GM12892 (cell line): Measurements from ENCODE around the gene LIG4.

Experiments
- POLR2A ChIP-seq: IDR thresholded peaks from 2 replicates; pipeline ENCODE4 v1.6.1; 2011; ENCODE audit warnings: low read depth, low read length, control low read depth
- POLR2AphosphoS5 ChIP-seq: IDR thresholded peaks from 2 replicates; pipeline ENCODE4 v1.6.1; 2011; ENCODE audit warnings: low read depth, low read length, control low read depth

DNA sequence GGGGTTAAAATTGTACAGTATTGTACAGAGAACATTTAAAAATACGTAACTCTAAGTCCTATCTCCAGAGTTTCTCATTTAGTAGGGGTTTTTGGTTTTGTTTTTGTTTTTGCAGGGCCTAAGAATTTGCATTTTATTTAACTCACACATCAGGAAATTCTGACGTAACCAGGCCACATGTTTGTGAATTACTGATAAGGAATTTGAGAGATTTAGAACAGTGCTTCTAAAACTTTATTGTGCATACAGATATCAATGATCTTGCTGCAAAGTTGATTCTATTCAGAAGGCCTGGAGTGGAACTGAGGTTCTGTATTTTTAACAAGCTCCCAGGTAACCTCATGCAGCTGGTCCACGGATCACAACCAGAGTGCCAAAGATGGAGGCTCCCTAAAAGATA lies 49.3 kb downstream of the LIG4 start:
- TF ChIP-seq POLR2A, result no peak
- TF ChIP-seq POLR2AphosphoS5, result no peak
